ENCODE data around the gene SMARCC2.

GRCh38 chr12:56208006-56208405, 18.7 kb upstream of the SMARCC2 start:
- TF ChIP-seq NFE2L1 (tag; IDR thresholded peaks at IDR 0.05; ENCODE audit: borderline replicate concordance, low read depth) (no peak), FOS (IDR thresholded peaks at IDR 0.05; ENCODE audit: extremely low read depth, insufficient read length) (no peak), ZNF695 (CRISPR knock-in tag; IDR thresholded peaks at IDR 0.05) (no peak), MAX (CRISPR knock-in tag; IDR thresholded peaks at IDR 0.05) (no peak), HDAC2 (IDR thresholded peaks at IDR 0.05) (no peak), TBL1XR1 (IDR thresholded peaks at IDR 0.05; ENCODE audit: low read length in 2 of 2) (no peak), NFIC (IDR thresholded peaks at IDR 0.05) (no peak), CTCF (IDR thresholded peaks at IDR 0.05 in 2 of 3, conservative IDR thresholded peaks at IDR 0.05 in 1 of 3; ENCODE audit: insufficient read depth in 2 of 3, low read depth in 1 of 3, low read length in 3 of 3) (no peak), TFE3 (CRISPR knock-in tag; IDR thresholded peaks at IDR 0.05) (no peak)

Data from K562 (cell line).